ENCODE measurements around the gene SMARCC1.

The SMARCC1 gene

DNA sequence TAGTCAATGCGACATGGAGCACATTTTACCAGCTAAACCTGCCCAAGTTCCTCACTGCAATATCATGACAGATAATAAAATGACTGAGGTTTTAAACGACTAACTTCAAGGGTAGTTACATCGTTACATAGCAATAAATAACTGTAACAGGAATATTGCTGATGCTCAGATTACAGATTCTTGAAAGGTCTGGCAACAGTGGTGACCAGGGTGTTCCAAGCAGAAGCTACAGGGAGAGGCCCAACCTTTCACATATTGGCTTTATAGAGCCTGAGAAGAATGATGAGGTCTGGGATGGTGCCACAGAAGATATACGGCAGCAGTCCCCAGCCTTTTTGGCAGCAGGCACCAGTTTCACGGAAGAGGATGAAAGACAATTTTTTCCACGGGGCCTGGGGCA is 151.9 kb downstream of the SMARCC1 start:
- no peak for DNase-seq

- DNase-seq: no peak
Observed at GRCh38 chr3:47628426-47628825, 153.3 kb downstream of the SMARCC1 start.

- no peak for DNase-seq
Observed at GRCh38 chr3:47622671-47623461, 158.8 kb downstream of the SMARCC1 start.

- DNase-seq: no peak
Observed at GRCh38 chr3:47617086-47618010, 164.3 kb downstream of the SMARCC1 start.

DNA sequence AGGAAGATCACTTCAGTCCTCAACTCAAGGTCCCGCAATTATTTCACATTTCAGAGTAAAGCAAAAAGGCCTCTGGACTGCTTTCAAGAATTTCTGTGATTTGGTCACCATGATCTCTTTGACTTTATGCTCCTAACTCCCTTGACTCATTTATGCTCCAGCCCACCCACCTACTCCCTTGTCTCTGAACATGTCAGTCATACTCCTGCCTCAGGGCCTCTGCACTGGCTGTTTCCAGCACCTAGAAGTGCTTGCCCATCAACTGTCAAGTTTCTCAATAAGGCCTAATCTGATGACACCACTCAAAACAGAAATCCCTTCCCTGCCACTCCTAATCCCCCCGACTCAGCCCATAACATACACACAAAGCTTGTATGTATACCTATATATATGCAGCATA is 166.9 kb downstream of the SMARCC1 start:
- DNase-seq: no peak

DNA sequence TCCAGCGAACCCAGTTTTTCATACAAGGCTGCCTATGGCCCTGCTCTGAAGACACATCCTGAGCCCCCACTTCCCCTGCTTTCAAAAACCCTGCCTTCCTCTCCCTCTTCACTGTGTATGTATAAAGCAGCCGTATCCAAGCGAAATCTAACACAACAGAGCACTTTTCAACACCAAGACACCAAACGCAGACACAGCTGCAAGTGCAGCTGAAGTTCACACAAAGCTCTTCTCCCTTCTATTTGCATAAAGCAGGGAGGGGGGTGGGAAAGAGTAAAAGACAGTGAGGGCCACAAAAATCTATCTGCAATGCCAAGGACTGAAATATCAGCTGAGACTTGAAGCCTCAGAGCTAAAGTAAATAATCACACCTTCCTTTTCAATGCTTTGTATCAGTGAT is 168.0 kb downstream of the SMARCC1 start:
- no peak for DNase-seq

DNA sequence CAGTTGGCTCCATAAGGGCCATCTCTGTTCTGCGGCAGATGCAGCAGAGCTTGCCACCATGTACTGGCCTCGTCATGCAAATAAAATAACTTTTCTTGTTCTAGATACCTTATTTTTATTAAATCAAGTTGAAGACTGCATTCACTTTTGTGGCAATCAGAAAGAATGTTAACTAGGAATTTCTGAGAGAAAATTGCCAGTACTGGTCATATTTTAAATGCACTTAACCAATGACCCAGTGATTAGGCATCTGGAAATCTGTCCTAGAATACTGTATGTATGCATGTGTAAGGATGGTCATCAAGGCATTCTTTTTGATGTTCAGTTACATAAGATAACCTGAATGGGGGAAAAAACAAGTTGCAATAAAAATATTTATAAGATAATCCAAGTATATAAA is 168.8 kb downstream of the SMARCC1 start:
- DNase-seq: no peak

- DNase-seq: no peak
Observed at GRCh38 chr3:47612178-47612577, 169.5 kb downstream of the SMARCC1 start.

DNA sequence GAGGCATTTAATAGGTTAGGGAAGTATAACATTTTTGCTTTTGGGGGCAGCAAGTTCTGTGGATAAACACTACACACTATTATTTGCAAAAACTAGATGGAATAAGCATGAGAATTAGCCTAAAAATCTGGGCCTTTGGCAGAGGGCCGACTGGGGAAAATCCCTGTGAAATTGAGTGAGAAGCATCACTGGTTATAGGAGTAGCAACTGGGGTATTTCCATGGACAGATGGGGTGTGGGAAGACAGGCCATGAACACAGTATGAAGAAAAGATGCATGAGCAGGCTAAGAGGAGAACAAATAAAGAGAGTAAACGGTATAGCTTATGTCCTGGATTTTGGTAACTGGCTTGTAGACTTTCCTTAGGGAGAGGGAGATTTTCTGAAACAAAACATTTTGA is 170.1 kb downstream of the SMARCC1 start:
- DNase-seq: no peak

GRCh38 chr3:47610583-47610982 is 171.1 kb downstream of the SMARCC1 start:
- no peak for DNase-seq

DNA sequence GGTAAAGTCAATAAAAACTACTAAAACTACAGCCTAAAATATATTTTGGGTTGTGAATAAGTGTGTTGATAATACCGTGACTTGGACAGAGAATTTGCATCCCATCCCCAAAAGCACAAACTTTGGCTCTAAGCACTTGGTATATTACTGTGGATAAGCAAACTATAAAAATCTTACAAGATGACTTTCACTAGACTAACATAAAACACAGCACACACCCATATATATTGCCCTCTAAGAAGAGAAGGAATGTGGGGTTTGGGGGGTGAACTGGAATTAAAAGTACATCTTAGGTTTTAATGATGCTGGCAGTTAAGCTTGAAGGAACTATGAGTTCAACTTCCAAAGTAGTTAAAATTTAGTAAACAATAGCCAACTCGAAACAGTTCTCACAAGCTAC is 174.4 kb downstream of the SMARCC1 start:
- DNase-seq: no peak

GRCh38 chr3:47606165-47606564 is 175.5 kb downstream of the SMARCC1 start:
- no peak for DNase-seq

DNA sequence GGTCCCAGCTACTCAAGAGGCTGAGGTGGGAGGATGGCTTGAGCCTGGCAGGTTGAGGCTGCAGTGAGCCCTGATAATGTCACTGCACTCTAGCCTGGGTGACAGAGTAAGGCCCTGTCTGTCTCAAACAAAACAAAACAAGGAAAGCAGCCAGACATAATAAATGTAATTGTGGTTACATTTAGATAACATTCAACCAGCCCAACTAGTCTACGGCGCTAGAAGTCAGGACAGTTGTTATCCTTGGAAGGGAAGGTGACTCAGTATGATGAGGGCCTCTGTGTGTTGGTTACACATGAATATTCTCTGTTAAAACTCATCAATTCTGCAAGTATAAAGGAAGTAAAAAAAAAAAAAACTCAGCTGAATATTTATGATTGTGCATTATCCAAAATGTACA is 176.0 kb downstream of the SMARCC1 start:
- DNase-seq: no peak

DNA sequence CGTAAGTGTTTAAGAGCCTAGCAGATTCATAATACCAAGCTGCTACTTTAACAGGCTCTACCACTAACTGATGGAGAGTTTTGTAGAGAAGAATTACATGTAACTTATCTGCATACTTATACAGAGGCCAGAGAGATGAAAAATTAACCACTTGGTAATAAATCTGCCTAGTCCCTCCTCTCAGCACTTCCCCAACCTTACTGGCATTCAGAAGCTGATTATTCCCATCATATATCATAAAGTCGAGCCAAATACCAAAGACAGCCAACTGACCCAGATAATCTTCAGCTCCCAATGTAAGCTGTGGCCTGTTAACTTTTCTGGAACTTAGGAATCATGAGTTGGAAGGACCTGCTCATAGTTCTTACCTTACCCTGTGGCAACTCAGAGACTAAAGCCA is 177.5 kb downstream of the SMARCC1 start:
- no peak for DNase-seq

- no peak for DNase-seq
Observed at GRCh38 chr3:47603332-47603731, 178.4 kb downstream of the SMARCC1 start.

GRCh38 chr3:47601281-47601680 is 180.4 kb downstream of the SMARCC1 start:
- DNase-seq: no peak

GRCh38 chr3:47594792-47595191 is 186.9 kb downstream of the SMARCC1 start:
- no peak for DNase-seq

- no peak for DNase-seq
Observed at GRCh38 chr3:47592066-47592795, 189.5 kb downstream of the SMARCC1 start.

- DNase-seq: no peak
Observed at GRCh38 chr3:47590216-47590615, 191.5 kb downstream of the SMARCC1 start.

DNA sequence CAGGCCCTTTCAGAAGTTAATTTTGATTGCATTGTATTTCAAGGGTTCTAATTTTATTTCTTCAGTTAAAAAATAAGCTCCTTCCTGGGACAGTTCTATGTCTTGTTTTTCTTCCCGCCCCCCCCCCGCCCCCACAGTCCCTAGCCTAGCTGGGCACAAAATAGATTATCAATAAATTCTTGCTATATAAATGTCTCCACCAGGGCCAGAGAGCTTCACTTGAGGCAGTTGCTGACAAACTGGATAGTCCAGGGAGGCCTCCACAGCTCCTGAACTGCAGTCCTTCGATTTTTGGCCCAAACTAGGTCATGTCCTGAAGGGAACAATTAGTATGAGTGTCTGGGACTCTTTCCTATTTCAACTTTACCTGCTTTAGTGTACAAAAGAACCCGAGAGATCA is 193.1 kb downstream of the SMARCC1 start:
- DNase-seq: no peak

DNA sequence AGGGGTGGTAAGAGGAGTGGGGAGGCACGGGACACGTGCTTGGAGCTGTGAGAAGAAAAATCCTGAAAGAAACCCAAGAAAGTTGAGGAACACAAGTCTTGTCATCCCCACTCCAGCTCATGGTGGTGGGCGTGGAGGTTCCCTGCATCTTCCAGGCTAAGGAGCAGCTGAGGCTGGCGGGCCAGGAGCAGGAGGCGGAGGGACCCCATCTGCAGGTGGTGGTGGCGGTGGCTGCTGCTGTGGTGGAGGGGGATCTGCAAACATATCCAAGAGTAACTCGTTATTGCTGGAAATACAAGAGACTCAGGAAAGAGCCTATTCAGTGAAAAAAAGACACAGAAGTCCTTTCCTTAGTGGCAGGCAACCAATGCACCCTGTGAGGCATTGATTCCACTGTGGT is 193.6 kb downstream of the SMARCC1 start:
- DNase-seq: no peak

- no peak for DNase-seq
Observed at GRCh38 chr3:47586746-47587145, 194.9 kb downstream of the SMARCC1 start.

DNA sequence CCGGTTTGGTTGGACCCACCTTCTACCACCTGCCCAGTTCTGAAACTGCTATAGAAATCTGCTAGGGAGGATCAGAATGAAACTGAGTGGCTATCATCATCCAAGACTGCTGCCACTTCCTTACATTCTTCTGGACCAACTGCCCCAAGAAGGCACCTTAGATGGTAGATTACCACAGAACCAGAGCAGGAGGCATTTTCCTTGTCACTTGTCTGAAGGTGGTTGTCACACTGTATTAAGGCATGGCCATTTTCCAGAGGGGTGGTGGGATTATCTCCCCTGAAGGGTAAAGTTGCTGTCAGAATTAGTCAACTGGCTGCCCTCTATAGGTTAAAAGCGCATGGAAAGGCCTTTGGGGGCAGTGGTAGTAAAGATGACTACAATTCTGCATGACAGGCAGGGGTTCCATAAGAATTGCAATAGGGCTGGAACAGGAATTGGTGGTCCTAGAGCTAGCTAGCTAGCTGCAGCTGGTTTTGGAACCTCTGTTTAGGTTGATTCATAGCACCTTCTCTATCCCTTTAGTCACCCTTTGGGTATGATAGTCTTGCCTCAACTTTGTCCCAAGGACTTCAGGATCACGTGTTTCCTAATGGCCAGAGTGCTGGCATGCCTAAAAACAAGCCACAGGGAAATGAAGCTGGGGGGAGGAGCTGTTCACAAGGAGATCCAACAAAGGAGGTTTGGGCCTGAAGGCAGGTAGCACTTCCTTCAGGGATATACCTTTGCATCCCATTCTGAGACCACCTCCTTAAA is 198.2 kb downstream of the SMARCC1 start:
- DNase-seq: no peak
